Measurements from ENCODE around the gene STRIP1.

DNA sequence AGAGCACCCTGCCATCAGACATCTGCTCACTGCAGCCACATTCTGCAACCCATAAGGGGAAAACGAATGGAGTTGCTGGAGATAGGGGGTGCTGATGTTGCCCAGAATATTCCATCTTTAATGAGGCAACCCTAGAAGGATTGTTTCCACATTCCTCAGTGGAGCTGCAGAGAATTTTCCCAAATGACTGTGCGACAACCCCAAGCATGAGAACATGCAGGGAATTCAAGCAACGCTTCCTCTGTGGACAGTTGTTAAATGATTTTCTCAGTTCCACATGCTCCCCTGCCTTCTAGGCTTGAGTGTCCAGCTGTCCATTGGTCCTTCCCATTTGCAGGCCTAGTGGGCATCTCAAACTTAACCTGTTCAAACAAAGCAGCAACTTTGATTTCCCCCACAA, 57.4 kb downstream of the STRIP1 start:
- no peak for TF ChIP-seq POLR2A (IDR thresholded peaks at IDR 0.05; ENCODE audit: low read depth)
- TF ChIP-seq, protein P1, sequence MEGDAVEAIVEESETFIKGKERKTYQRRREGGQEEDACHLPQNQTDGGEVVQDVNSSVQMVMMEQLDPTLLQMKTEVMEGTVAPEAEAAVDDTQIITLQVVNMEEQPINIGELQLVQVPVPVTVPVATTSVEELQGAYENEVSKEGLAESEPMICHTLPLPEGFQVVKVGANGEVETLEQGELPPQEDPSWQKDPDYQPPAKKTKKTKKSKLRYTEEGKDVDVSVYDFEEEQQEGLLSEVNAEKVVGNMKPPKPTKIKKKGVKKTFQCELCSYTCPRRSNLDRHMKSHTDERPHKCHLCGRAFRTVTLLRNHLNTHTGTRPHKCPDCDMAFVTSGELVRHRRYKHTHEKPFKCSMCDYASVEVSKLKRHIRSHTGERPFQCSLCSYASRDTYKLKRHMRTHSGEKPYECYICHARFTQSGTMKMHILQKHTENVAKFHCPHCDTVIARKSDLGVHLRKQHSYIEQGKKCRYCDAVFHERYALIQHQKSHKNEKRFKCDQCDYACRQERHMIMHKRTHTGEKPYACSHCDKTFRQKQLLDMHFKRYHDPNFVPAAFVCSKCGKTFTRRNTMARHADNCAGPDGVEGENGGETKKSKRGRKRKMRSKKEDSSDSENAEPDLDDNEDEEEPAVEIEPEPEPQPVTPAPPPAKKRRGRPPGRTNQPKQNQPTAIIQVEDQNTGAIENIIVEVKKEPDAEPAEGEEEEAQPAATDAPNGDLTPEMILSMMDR (IDR thresholded peaks at IDR 0.05), result no peak
- TF ChIP-seq POLR2AphosphoS5 (IDR thresholded peaks at IDR 0.05), result no peak
